OCI-LY7 (cell line): ENCODE data around the gene ZNRD2.

Experiments used
- CTCF ChIP-seq: fragments of 200-600 bp; sonication (generic); conservative IDR thresholded peaks from 2 replicates; pipeline ENCODE4 v1.5.1; 2014; ENCODE audit warnings: mild to moderate bottlenecking, antibody characterized with exemption, low read length, moderate library complexity, mixed read lengths
- EZH2phosphoT487 ChIP-seq: fragments of 200-600 bp; sonication (generic); IDR thresholded peaks from 2 replicates; pipeline ENCODE4 v1.6.1; 2018; ENCODE audit warnings: low read depth, borderline replicate concordance, mild to moderate bottlenecking, mixed run types, antibody characterized with exemption, low read length, moderate library complexity, mixed read lengths

- no peak for TF ChIP-seq CTCF
- no peak for TF ChIP-seq EZH2phosphoT487
These were observed 16.4 kb downstream of the ZNRD2 start for GRCh38 chr11:65586676-65587075.
